ENCODE measurements around the gene TRAPPC6A. TPM values are rescaled to one million over a fixed set of nuclear protein-coding genes. Genes with fewer than 3 reads are reported as not detected.

Gene TRAPPC6A
- total RNA-seq, 2 donors from 2014 or later, result 6.6 to 8.3 TPM

GRCh38 chr19:45117167-45117594 lies 60.9 kb downstream of the TRAPPC6A start:
- TF ChIP-seq CTCF (IDR thresholded peaks at IDR 0.05), result no peak
- no peaks in the 10 kb centered on the region for H3K4me1 ChIP-seq (ENCODE audit: control insufficient read depth in 1 of 2, low read depth in 2 of 2)
- ATAC-seq (ENCODE audit: insufficient number of reproducible peaks, low FRiP score, low read depth), result no peak

GRCh38 chr19:45115809-45116615 lies 62.0 kb downstream of the TRAPPC6A start:
- ATAC-seq (ENCODE audit: insufficient number of reproducible peaks, low FRiP score, low read depth) (no peak), DNase-seq (ENCODE audit: low spot score) (no peak)
- Histone ChIP-seq H3K27me3 (replicated peaks; ENCODE audit: insufficient read depth) (no peaks in the 10 kb centered on the region), H3K27ac (no peak overlapping the region), H3K4me3 (no peak overlapping the region), H3K36me3 (no peaks in the 10 kb centered on the region), H3K9me3 (no peaks in the 10 kb centered on the region), H3K4me1 (ENCODE audit: control insufficient read depth in 1 of 2, low read depth in 2 of 2) (no peaks in the 10 kb centered on the region)
- no peak for TF ChIP-seq CTCF (IDR thresholded peaks at IDR 0.05)

More at GRCh38 chr19:45117167-45117594, 60.9 kb downstream of the TRAPPC6A start:
- H3K36me3 ChIP-seq, result no peaks in the 10 kb centered on the region
- H3K4me3 ChIP-seq, result no peak overlapping the region
- H3K27me3 ChIP-seq (replicated peaks; ENCODE audit: insufficient read depth), result no peaks in the 10 kb centered on the region
- H3K9me3 ChIP-seq, result no peaks in the 10 kb centered on the region
- DNase-seq (ENCODE audit: low spot score), result no peak
- H3K27ac ChIP-seq, result no peak overlapping the region

- Histone ChIP-seq H3K36me3 (no peaks in the 10 kb centered on the region), H3K27ac (no peak overlapping the region), H3K27me3 (replicated peaks; ENCODE audit: insufficient read depth) (no peaks in the 10 kb centered on the region), H3K4me1 (ENCODE audit: control insufficient read depth in 1 of 2, low read depth in 2 of 2) (no peaks in the 10 kb centered on the region), H3K4me3 (no peak overlapping the region), H3K9me3 (no peaks in the 10 kb centered on the region)
- ATAC-seq (ENCODE audit: insufficient number of reproducible peaks, low FRiP score, low read depth) (no peak), DNase-seq (ENCODE audit: low spot score) (no peak)
- TF ChIP-seq CTCF (IDR thresholded peaks at IDR 0.05), result no peak
Observed at GRCh38 chr19:45114116-45114515, 63.9 kb downstream of the TRAPPC6A start.

- no peak overlapping the region for H3K4me3 ChIP-seq
- H3K4me1 ChIP-seq (ENCODE audit: control insufficient read depth in 1 of 2, low read depth in 2 of 2), result no peaks in the 10 kb centered on the region
- ATAC-seq (ENCODE audit: insufficient number of reproducible peaks, low FRiP score, low read depth), result no peak
- no peaks in the 10 kb centered on the region for H3K9me3 ChIP-seq
- H3K27me3 ChIP-seq (replicated peaks; ENCODE audit: insufficient read depth), result no peaks in the 10 kb centered on the region
- TF ChIP-seq CTCF (IDR thresholded peaks at IDR 0.05), result no peak
- DNase-seq (ENCODE audit: low spot score), result no peak
- H3K36me3 ChIP-seq, result no peaks in the 10 kb centered on the region
- no peak overlapping the region for H3K27ac ChIP-seq
Observed at GRCh38 chr19:45113628-45114027, 64.4 kb downstream of the TRAPPC6A start.

Other genes starting within 250 kb of the TRAPPC6A start
- gene APOC4, start 236.0 kb downstream of the TRAPPC6A start, total RNA-seq, result not detected
- gene APOC2, start 232.2 kb downstream of the TRAPPC6A start, total RNA-seq, result not detected
- gene CLPTM1, start 222.9 kb downstream of the TRAPPC6A start, total RNA-seq, result 10 to 100 TPM; 63.1 to 69.3 TPM
- gene RELB, start 176.8 kb downstream of the TRAPPC6A start, total RNA-seq, result 10 to 100 TPM; 20.6 to 38.6 TPM
- gene CLASRP, start 139.2 kb downstream of the TRAPPC6A start, total RNA-seq, result 100 to 1,000 TPM; 119 to 300 TPM
- 1 to 10 TPM; 1.5 to 1.8 TPM for gene ZNF296, start 101.8 kb downstream of the TRAPPC6A start, total RNA-seq
- 10 to 100 TPM; 11.2 to 16.0 TPM for gene GEMIN7, start 99.0 kb downstream of the TRAPPC6A start, total RNA-seq
- gene PPP1R37, start 85.1 kb downstream of the TRAPPC6A start, total RNA-seq, result 10 to 100 TPM; 19.6 to 22.6 TPM
- gene NKPD1, start 17.3 kb downstream of the TRAPPC6A start, total RNA-seq, result under 1 TPM; 0.49 to 0.81 TPM
- 10 to 100 TPM; 20.7 to 21.4 TPM for gene BLOC1S3, start 547 bp upstream of the TRAPPC6A start, total RNA-seq
- gene EXOC3L2, start 67.2 kb upstream of the TRAPPC6A start, total RNA-seq, result 1 to 10 TPM; 2.2 to 2.4 TPM
- gene MARK4, start 73.0 kb upstream of the TRAPPC6A start, total RNA-seq, result 10 to 100 TPM; 24.1 to 36.2 TPM
- gene CKM, start 144.6 kb upstream of the TRAPPC6A start, total RNA-seq, result 1 to 10 TPM in 1 of 2 donors, under 1 TPM in 1; 0.85 to 3.0 TPM
- not detected for gene KLC3, start 162.5 kb upstream of the TRAPPC6A start, total RNA-seq
- gene ERCC2, start 192.3 kb upstream of the TRAPPC6A start, total RNA-seq, result 10 to 100 TPM; 11.6 to 18.3 TPM
- 100 to 1,000 TPM in 1 of 2 donors, 10 to 100 TPM in 1; 51.2 to 112 TPM for gene PPP1R13L, start 226.8 kb upstream of the TRAPPC6A start, total RNA-seq
- gene POLR1G, start 228.4 kb upstream of the TRAPPC6A start, total RNA-seq, result 1 to 10 TPM; 2.2 to 9.9 TPM
- 100 to 1,000 TPM in 1 of 2 donors, 10 to 100 TPM in 1; 99.8 to 224 TPM for gene ERCC1, start 245.7 kb upstream of the TRAPPC6A start, total RNA-seq

Data from thoracic aorta (tissue), 2 donors.